H1 (cell line): Measurements from ENCODE around the gene CYBA. TPM values are rescaled to one million over a fixed set of nuclear protein-coding genes. Genes with fewer than 3 reads are reported as not detected.

Experiments used
- CTCF ChIA-PET: fragments of 300-600 bp; sonication (Branson Sonifier 250); formaldehyde crosslinking; loops from one replicate; lab custom pipeline; 2021; ENCODE audit not compliant: partially characterized antibody; lab: Charles Lee
- POLR2A ChIA-PET: fragments of 300-600 bp; sonication (Branson Sonifier 250); formaldehyde crosslinking; loops from one replicate; lab custom pipeline; 2021; ENCODE audit warnings: inconsistent platforms; ENCODE audit not compliant: partially characterized antibody; lab: Charles Lee
- DNase-seq, 2 experiments: peaks; one replicate each; pipeline versions ENCODE4 v3.0.0 to v3.0.0-alpha.2; 2010 to 2022; ENCODE audit warnings: low spot score in 2 of 2, low read depth in 1 of 2, mixed read lengths in 1 of 2
- FAIRE-seq: peaks from 2 replicates; lab custom pipeline; 2011; peaks lifted over from hg19 to GRCh38; lab: Jason Lieb, UNC
- H2AFZ ChIP-seq: 2 replicates; pipeline ENCODE4 v1.8.1; 2012; ENCODE audit warnings: low read length, inconsistent platforms
- H2AK5ac ChIP-seq: 2 replicates; pipeline ENCODE4 v1.6.1; 2013; ENCODE audit warnings: low read depth, low read length
- H2BK120ac ChIP-seq: replicated peaks from 2 replicates; pipeline ENCODE3; 2013; ENCODE audit warnings: low read depth, low read length, inconsistent platforms
- H2BK12ac ChIP-seq: 2 replicates; pipeline ENCODE4 v1.6.1; 2013; ENCODE audit warnings: low read depth, low read length
- H2BK15ac ChIP-seq: 2 replicates; pipeline ENCODE4 v1.6.1; 2013; ENCODE audit warnings: low read length
- H2BK20ac ChIP-seq: 2 replicates; pipeline ENCODE4 v1.6.1; 2013; ENCODE audit warnings: low read length
- H2BK5ac ChIP-seq: 2 replicates; pipeline ENCODE4 v1.6.1; 2013; ENCODE audit warnings: low read depth, low read length
- H3K14ac ChIP-seq: 2 replicates; pipeline ENCODE4 v1.6.1; 2013; ENCODE audit warnings: inconsistent platforms; ENCODE audit not compliant: insufficient read length
- H3K18ac ChIP-seq: 2 replicates; pipeline ENCODE4 v1.6.1; 2013; ENCODE audit warnings: low read length; ENCODE audit errors: extremely low read depth
- H3K23ac ChIP-seq: 2 replicates; pipeline ENCODE4 v1.6.1; 2013; ENCODE audit warnings: inconsistent platforms; ENCODE audit not compliant: insufficient read length
- H3K23me2 ChIP-seq: 2 replicates; pipeline ENCODE4 v1.6.1; 2013; ENCODE audit warnings: low read depth, low read length
- H3K27ac ChIP-seq: 2 replicates; pipeline ENCODE4 v1.6.1; 2011; ENCODE audit warnings: low read depth, low read length, inconsistent platforms
- H3K27me3 ChIP-seq, 4 experiments: replicated peaks in 1 of 4; 1 replicate in 1 of 4; 2 replicates in 3 of 4; pipeline versions ENCODE4 v1.6.1 to v1.8.1; 2011 to 2013; ENCODE audit warnings: low read length in 3 of 4, mild to moderate bottlenecking in 3 of 4, inconsistent platforms in 2 of 4, mixed read lengths in 2 of 4, moderate library complexity in 1 of 4; ENCODE audit not compliant: control insufficient read depth in 3 of 4, insufficient read depth in 3 of 4; ENCODE audit errors: extremely low read depth in 1 of 4
- H3K36me3 ChIP-seq, 4 experiments: 2 replicates each; pipeline versions ENCODE4 v1.6.1 to v1.8.1; 2011 to 2013; ENCODE audit warnings: mild to moderate bottlenecking in 4 of 4, low read length in 3 of 4, moderate library complexity in 2 of 4, control low read depth in 1 of 4, inconsistent platforms in 1 of 4; ENCODE audit not compliant: insufficient read depth in 4 of 4, control insufficient read depth in 2 of 4
- H3K4ac ChIP-seq: replicated peaks from 2 replicates; pipeline ENCODE3; 2013; ENCODE audit warnings: low read length, low read depth, mixed read lengths, inconsistent platforms; ENCODE audit not compliant: insufficient read length
- H3K4me1 ChIP-seq, 4 experiments: replicated peaks in 1 of 4; 1 replicate in 1 of 4; 2 replicates in 3 of 4; pipeline versions ENCODE4 v1.6.1 to v1.8.1; 2011 to 2013; ENCODE audit warnings: low read length in 3 of 4, inconsistent platforms in 2 of 4, mixed read lengths in 1 of 4; ENCODE audit not compliant: insufficient read depth in 4 of 4, control insufficient read depth in 3 of 4
- H3K4me2 ChIP-seq, 2 experiments: 2 replicates each; pipeline versions ENCODE4 v1.6.1 to v1.8.1; 2011 to 2013; ENCODE audit warnings: low read depth in 2 of 2, low read length in 2 of 2, control low read depth in 1 of 2, inconsistent platforms in 1 of 2, mild to moderate bottlenecking in 1 of 2; ENCODE audit not compliant: insufficient read depth in 1 of 2
- H3K4me3 ChIP-seq, 4 experiments: fragments of 200-600, 300-600 bp in 1 of 4; sonication (generic), shearing (Covaris generic), sonication (Bioruptor Twin) in 1 of 4; 2 replicates each; pipeline versions ENCODE4 v1.5.1 to v1.8.1; 2011 to 2016; ENCODE audit warnings: low read length in 4 of 4, low read depth in 3 of 4, control low read depth in 2 of 4, inconsistent platforms in 2 of 4, mild to moderate bottlenecking in 2 of 4, mixed read lengths in 1 of 4, moderate library complexity in 1 of 4; ENCODE audit not compliant: insufficient read depth in 2 of 4; ENCODE audit errors: extremely low read depth in 1 of 4
- H3K56ac ChIP-seq: replicated peaks from 2 replicates; pipeline ENCODE3; 2013; ENCODE audit warnings: low read depth, mild to moderate bottlenecking, mixed read lengths, low read length, inconsistent platforms; ENCODE audit not compliant: insufficient read length
- H3K79me1 ChIP-seq: 2 replicates; pipeline ENCODE4 v1.6.1; 2013; ENCODE audit warnings: low read depth, low read length, control low read depth
- H3K79me2 ChIP-seq, 2 experiments: 2 replicates each; pipeline versions ENCODE4 v1.6.1 to v1.8.1; 2012 to 2013; ENCODE audit warnings: low read length in 2 of 2, mild to moderate bottlenecking in 2 of 2, inconsistent platforms in 1 of 2; ENCODE audit not compliant: insufficient read depth in 2 of 2, control insufficient read depth in 1 of 2
- H3K9ac ChIP-seq, 4 experiments: replicated peaks in 1 of 4; 1 replicate in 1 of 4; 2 replicates in 3 of 4; pipeline versions ENCODE4 v1.6.1 to v1.8.1; 2011 to 2013; ENCODE audit warnings: low read depth in 3 of 4, low read length in 3 of 4, control low read depth in 2 of 4, mild to moderate bottlenecking in 2 of 4, moderate library complexity in 2 of 4, inconsistent platforms in 1 of 4; ENCODE audit errors: extremely low read depth in 1 of 4
- H3K9me3 ChIP-seq, 2 experiments: 2 replicates each; pipeline versions ENCODE4 v1.6.1 to v1.8.1; 2012 to 2013; ENCODE audit warnings: mild to moderate bottlenecking in 2 of 2, moderate library complexity in 2 of 2, control low read depth in 1 of 2, inconsistent platforms in 1 of 2, low read depth in 1 of 2, low read length in 1 of 2, mixed read lengths in 1 of 2; ENCODE audit not compliant: insufficient read depth in 2 of 2
- H4K20me1 ChIP-seq, 2 experiments: replicated peaks in 1 of 2; 2 replicates each; pipeline versions ENCODE3 to v1.8.1; 2011 to 2013; ENCODE audit warnings: inconsistent platforms in 2 of 2, low read length in 2 of 2, mild to moderate bottlenecking in 1 of 2; ENCODE audit not compliant: insufficient read depth in 2 of 2, control insufficient read depth in 1 of 2
- H4K5ac ChIP-seq: 2 replicates; pipeline ENCODE4 v1.6.1; 2013; ENCODE audit warnings: low read length, low read depth, mixed read lengths, inconsistent platforms; ENCODE audit not compliant: insufficient read length
- H4K8ac ChIP-seq: 2 replicates; pipeline ENCODE4 v1.8.0; 2013; ENCODE audit warnings: mild to moderate bottlenecking, moderate library complexity, low read length, inconsistent platforms; ENCODE audit not compliant: insufficient read depth; ENCODE audit errors: extremely low read depth
- H4K91ac ChIP-seq: replicated peaks from 2 replicates; pipeline ENCODE3; 2013; ENCODE audit warnings: low read length, mixed read lengths, inconsistent platforms; ENCODE audit not compliant: insufficient read length
- ASH2L ChIP-seq: fragments of 200-600, 300-600 bp; sonication (generic); IDR thresholded peaks from one replicate; pipeline ENCODE4 v1.7.1; 2017; ENCODE audit warnings: low read length
- BACH1 ChIP-seq: IDR thresholded peaks from 2 replicates; pipeline ENCODE4 v1.6.1; 2012; ENCODE audit warnings: low read length, improper control_type of control experiment
- GABPA ChIP-seq: IDR thresholded peaks from 2 replicates; pipeline ENCODE4 v1.6.1; 2011; ENCODE audit warnings: mild to moderate bottlenecking, low read length, moderate library complexity, borderline replicate concordance; ENCODE audit not compliant: insufficient read depth
- JUN ChIP-seq: IDR thresholded peaks from 2 replicates; pipeline ENCODE4 v1.6.1; 2011; ENCODE audit warnings: low read depth, mild to moderate bottlenecking, improper control_type of control experiment, low read length
- KDM1A ChIP-seq: fragments of 200-600, 300-600 bp; sonication (generic); IDR thresholded peaks from 2 replicates; pipeline ENCODE4 v1.7.1; 2016; ENCODE audit warnings: mild to moderate bottlenecking, low read length, borderline replicate concordance
- MAFK ChIP-seq: IDR thresholded peaks from 2 replicates; pipeline ENCODE4 v1.6.1; 2012; ENCODE audit warnings: low read depth, mild to moderate bottlenecking, improper control_type of control experiment, low read length
- NRF1 ChIP-seq: IDR thresholded peaks from 2 replicates; pipeline ENCODE4 v1.6.1; 2011; ENCODE audit warnings: mild to moderate bottlenecking, low read depth, low read length, improper control_type of control experiment
- RFX5 ChIP-seq: IDR thresholded peaks from 2 replicates; pipeline ENCODE4 v1.6.1; 2011; ENCODE audit warnings: low read depth, low read length, improper control_type of control experiment, borderline replicate concordance
- SIRT6 ChIP-seq: IDR thresholded peaks from one replicate; pipeline ENCODE4 v1.7.1; 2012; ENCODE audit warnings: low read length, inconsistent platforms
- SIX5 ChIP-seq: IDR thresholded peaks from 2 replicates; pipeline ENCODE4 v1.6.1; 2011; ENCODE audit warnings: mild to moderate bottlenecking, low read depth, low read length
- SP2 ChIP-seq: IDR thresholded peaks from 2 replicates; pipeline ENCODE4 v1.6.1; 2012; ENCODE audit warnings: mild to moderate bottlenecking, low read length, inconsistent platforms
- WGBS, 2 experiments: shearing (Covaris generic) in 1 of 2; methylation state at CpG; one replicate each; pipeline versions ENCODE4 v1.1.6 to v1.1.7; 2013 to 2015; ENCODE audit warnings: low lambda C conversion rate in 2 of 2, mixed read lengths in 2 of 2, inconsistent platforms in 1 of 2, low coverage in 1 of 2, missing lambda C conversion rate in 1 of 2; ENCODE audit not compliant: insufficient replicate concordance in 2 of 2, insufficient coverage in 1 of 2, insufficient read length in 1 of 2; ENCODE audit errors: extremely low coverage in 1 of 2, missing lambda C conversion rate in 1 of 2; 5-methylcytosine and 5-hydroxymethylcytosine counted together
- polyA plus RNA-seq, 7 experiments: library from polyadenylated mRNA; depleted of rRNA in 3 of 7; stranded (reverse) in 5 of 7; unstranded in 2 of 7; fragments of >200 nt in 5 of 7; fragments of 200-250 nt in 2 of 7; gene quantifications; 1 replicate in 5 of 7; 2 replicates in 1 of 7; 4 replicates in 1 of 7; pipeline versions ENCODE4 v1.2.1 to v1.2.3, GENCODE V29; 2011 to 2013; ENCODE audit warnings: missing spikeins in 2 of 7, mixed read lengths in 2 of 7
- total RNA-seq: library from RNA; stranded (reverse); fragmentation: NEBNext Ultra II Directional; extraction: Animal tissue kit (Norgen Biotek cat#: 25700); gene quantifications from 2 replicates; pipeline ENCODE4 v1.2.1, GENCODE V29; 2021
- TF ChIP-seq, protein P1 (sequence below): IDR thresholded peaks from 2 replicates; pipeline ENCODE4 v1.6.1; 2011; ENCODE audit warnings: low read length, improper control_type of control experiment

CYBA gene
- total and polyA plus RNA-seq, 2 of the 8 experiments (the other 6 are each of a cell fraction or from before 2014, with no cell fraction given), result 136 to 254 TPM

DNA sequence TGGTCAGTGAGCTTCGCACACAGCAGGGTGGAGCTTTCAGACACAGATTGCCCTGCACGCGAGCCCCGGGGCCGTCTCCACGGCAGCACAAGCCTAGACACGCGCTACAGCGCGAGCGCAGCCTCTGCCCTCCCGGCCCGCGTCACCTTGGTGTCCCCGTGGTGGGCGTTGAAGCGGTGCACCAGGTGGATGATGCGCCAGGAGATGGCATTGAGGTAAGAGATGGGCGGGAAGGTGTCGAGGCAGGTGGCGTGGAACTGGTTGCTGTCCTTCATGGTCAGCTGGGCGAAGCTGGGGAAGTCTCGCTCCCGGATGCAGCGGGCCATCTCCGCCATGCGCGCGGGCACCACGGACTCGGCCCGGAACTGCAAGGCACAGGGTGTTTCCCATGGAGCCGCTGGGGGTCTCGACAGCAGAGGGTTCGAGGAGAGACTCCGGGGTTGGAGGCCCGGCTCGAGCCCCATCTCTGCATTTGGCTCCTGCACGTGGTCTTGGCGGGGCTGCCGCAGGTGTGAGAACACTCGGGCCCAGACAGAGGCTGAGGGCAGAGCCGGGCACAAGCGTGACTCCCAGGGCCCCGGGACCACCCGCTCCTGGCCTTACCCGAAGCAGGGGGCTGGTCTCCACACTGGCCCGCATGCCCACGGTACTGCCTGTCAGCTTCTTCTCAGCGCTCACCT is 4.3 kb upstream of the CYBA start:
- Histone ChIP-seq H2AFZ (no peak overlapping the region), H2BK120ac (no peak overlapping the region), H3K79me1 (peaks cover 3% of the 10 kb centered on the region), H3K4me3 (no peak overlapping the region), H4K5ac (no peak overlapping the region), H3K4me2 (no peak overlapping the region), H2BK12ac (no peak overlapping the region), H2BK5ac (no peak overlapping the region), H2AK5ac (no peak overlapping the region), H4K91ac (no peak overlapping the region), H3K9ac (no peak overlapping the region), H3K36me3 (peaks cover 3 to 29% (median 4%) of the 10 kb centered on the region in 4 experiments; a peak in 7 of 8 replicates), H2BK20ac (no peak overlapping the region), H3K27ac (no peak overlapping the region; the same call in 1 of the 2 replicates), H3K23me2 (peaks cover 7% of the 10 kb centered on the region; the same call in 1 of the 2 replicates), H3K9me3 (no peaks in the 10 kb centered on the region), H3K18ac (no peak overlapping the region), H3K27me3 (no peaks in the 10 kb centered on the region), H3K56ac (no peak overlapping the region), H4K20me1 (peaks cover 2 to 35% of the 10 kb centered on the region in 2 experiments), H3K4me1 (peaks cover 0 to 6% (median 4%) of the 10 kb centered on the region in 4 experiments; a peak in 5 of 7 replicates), H2BK15ac (no peak overlapping the region), H3K14ac (no peak overlapping the region), H3K79me2 (peaks cover 0 to 14% of the 10 kb centered on the region in 2 experiments; a peak in 3 of 4 replicates), H3K4ac (no peak overlapping the region), H4K8ac (no peak overlapping the region; the same call in 1 of the 2 replicates), H3K23ac (no peak overlapping the region)
- TF ChIP-seq GABPA (no peak), RFX5 (no peak), BACH1 (no peak), ASH2L (no peak), SP2 (no peak), SIX5 (no peak), SIRT6 (no peak), JUN (no peak), MAFK (no peak), KDM1A (no peak), NRF1 (no peak)
- TF ChIP-seq, protein P1, sequence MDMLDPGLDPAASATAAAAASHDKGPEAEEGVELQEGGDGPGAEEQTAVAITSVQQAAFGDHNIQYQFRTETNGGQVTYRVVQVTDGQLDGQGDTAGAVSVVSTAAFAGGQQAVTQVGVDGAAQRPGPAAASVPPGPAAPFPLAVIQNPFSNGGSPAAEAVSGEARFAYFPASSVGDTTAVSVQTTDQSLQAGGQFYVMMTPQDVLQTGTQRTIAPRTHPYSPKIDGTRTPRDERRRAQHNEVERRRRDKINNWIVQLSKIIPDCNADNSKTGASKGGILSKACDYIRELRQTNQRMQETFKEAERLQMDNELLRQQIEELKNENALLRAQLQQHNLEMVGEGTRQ, result no peak
- FAIRE-seq (no peak), DNase-seq (no peak)
- ChIA-PET POLR2A (interaction anchor here (2.0 kb wide), 1 partner anchor 8 kb away, joined by 4 read pairs; the partner anchor contains the start of gene MVD), CTCF (interaction anchor here (1.2 to 1.9 kb wide), 3 partner anchors 22 to 67 kb away, joined by 3 to 4 read pairs (median 4); no protein-coding TSS in a partner anchor)
- 94% methylated on average over 46 of the region's 50 CpGs; no CpG with 5 or more reads in 1 of the 2 experiments for WGBS, 2 experiments
